Inflammatory macrophage treated with lipopolysaccharide for 4 hours (primary cell): ENCODE measurements around the gene PRKD2.

Source experiments
- DNase-seq: peaks from one replicate; pipeline ENCODE4 v3.0.0-alpha.2; 2020

PRKD2 gene

GRCh38 chr19:46698395-46699321 is 18.3 kb downstream of the PRKD2 start:
- DNase-seq = no peak

GRCh38 chr19:46697204-46697960 is 19.5 kb downstream of the PRKD2 start:
- DNase-seq = peak; percentile 63

- no peak for DNase-seq
These were observed 20.1 kb downstream of the PRKD2 start for GRCh38 chr19:46696866-46697203.

GRCh38 chr19:46696052-46696451 is 20.9 kb downstream of the PRKD2 start:
- no peak for DNase-seq

GRCh38 chr19:46693760-46694159 is 23.2 kb downstream of the PRKD2 start:
- no peak for DNase-seq

GRCh38 chr19:46692918-46693722 is 23.8 kb downstream of the PRKD2 start:
- no peak for DNase-seq

- no peak for DNase-seq
These were observed 25.0 kb downstream of the PRKD2 start for GRCh38 chr19:46691948-46692347.

GRCh38 chr19:46691104-46691503 is 25.8 kb downstream of the PRKD2 start:
- no peak for DNase-seq

GRCh38 chr19:46689358-46689757 is 27.6 kb downstream of the PRKD2 start:
- no peak for DNase-seq

- DNase-seq = no peak
These were observed 29.3 kb downstream of the PRKD2 start for GRCh38 chr19:46687438-46688145.

- no peak for DNase-seq
These were observed 31.7 kb downstream of the PRKD2 start for GRCh38 chr19:46685189-46685588.

GRCh38 chr19:46678110-46678732 is 38.7 kb downstream of the PRKD2 start:
- no peak for DNase-seq

GRCh38 chr19:46674416-46675178 is 42.3 kb downstream of the PRKD2 start:
- DNase-seq = no peak

GRCh38 chr19:46670813-46671212 is 46.1 kb downstream of the PRKD2 start:
- DNase-seq = no peak

GRCh38 chr19:46668662-46669061 is 48.3 kb downstream of the PRKD2 start:
- DNase-seq = no peak

GRCh38 chr19:46665072-46665471 is 51.8 kb downstream of the PRKD2 start:
- no peak for DNase-seq

- DNase-seq = peak; percentile 88
These were observed 55.0 kb downstream of the PRKD2 start for GRCh38 chr19:46661735-46662592.

- DNase-seq = peak; percentile 100
These were observed 55.7 kb downstream of the PRKD2 start, which contains the start of gene DACT3 for GRCh38 chr19:46661020-46661731. Gene DACT3, minus strand, starts transcription at chr19:46661182. Its CDS starts 118 bp downstream, at chr19:46661064.

- no peak for DNase-seq
These were observed 56.3 kb downstream of the PRKD2 start for GRCh38 chr19:46660551-46661019.
